Middle frontal gyrus (tissue), 1 donor: Measurements from ENCODE around the gene OR5K2.

Experiments
- DNase-seq: peaks from one replicate; pipeline ENCODE4 v3.0.0-alpha.2; 2015; ENCODE audit warnings: low spot score; ENCODE audit errors: extremely low spot score

The OR5K2 gene

DNA sequence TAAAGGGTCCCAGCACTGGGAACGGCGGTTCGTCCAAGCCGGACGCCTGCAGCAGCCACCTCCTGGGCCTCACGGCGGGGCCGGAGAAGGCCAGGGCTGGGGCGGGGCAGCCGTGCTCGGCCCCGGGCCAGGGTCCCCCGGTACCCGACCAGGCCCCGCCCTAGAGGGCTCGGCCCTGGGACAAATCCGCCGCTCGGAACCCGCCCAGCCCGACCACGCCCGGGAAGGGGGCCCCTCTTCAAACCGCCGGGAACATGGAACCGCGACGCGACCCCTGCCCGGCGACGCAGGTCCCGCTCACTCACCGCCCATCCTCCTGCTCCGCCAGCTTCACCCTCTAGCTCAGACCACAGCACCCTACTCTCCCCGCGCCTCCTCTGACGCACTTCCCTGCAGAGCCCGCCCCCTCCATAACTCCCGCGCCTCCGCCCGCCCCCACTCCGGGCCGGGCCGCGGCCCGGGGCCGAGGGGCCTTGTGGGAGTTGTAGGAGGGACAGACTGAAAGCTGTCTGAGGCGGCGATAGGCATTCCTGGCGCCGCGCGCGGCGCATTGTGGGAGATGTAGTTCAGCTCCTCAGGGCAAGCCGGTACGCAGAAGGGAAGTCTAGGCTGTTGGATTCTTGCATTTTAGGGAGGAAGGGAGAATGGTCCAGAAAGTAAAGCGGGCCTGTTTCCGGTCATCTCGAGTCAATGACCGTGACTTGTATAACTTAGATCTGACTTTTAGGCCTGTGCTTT is 25.2 kb downstream of the OR5K2 start, which contains the start of gene CLDND1:
Gene CLDND1 (minus strand): TSS at position 359 of the 738 bp plus-strand sequence. CDS start 1,478 bp downstream, outside the sequence.
- peak; percentile 96 for DNase-seq

DNA sequence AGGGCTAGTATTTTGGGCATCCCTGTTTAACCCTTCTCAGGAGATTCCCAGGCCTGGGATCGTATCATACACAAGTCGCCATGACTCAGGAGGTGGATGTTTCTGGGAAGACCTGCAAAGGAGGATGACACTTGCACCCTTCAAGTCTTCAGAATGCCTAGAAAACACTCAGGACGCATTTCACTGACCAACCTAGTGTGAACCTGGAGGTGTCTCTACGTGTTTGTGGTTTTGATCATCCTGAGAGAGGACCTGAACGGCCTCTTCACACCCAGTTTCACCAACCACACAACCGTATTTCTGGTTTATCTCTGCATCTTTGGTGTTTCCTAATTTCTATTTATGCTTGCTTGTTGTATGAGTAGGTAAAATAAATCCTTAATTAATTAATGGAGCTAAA is 28.0 kb downstream of the OR5K2 start:
- DNase-seq: no peak

DNA sequence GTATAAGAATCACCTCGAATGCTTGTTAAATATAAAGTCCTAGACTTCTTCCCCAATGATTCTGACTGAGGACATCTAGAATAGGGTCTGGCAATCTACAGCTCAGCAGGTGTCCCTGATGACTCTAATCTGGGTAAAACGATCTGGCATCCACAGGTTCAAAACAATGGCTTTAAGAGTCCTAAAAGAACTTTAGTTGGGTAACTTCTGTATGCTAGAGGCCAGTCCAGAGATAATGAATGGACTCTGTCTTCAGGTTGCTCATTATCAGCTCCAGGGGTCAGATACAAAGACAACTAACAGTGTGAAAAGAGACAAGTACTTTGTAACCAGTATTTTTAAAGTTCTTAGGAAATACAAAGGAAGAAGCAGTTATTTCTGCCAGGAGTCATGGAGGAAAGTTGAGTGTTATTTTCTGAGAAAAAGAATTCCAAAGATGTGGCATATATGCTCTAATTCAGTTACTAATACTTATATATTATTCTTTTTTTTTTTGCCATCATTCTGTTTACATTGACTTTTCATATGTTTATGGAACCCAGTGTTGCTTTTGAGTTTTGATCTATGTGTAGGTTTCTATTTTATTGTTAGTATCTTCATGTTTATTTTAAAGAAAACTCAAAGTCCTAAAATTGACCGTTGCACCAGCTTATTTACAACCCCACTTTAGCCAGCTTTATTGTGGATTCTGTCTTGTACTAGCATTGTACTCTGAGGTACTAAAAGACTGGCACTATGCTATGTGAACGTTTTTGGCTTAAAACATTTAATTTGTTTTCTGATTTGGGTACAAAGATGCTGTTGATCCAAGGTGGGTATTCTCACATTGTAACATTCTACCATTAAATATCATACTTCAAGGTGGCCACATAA is 31.2 kb downstream of the OR5K2 start:
- DNase-seq: no peak

DNA sequence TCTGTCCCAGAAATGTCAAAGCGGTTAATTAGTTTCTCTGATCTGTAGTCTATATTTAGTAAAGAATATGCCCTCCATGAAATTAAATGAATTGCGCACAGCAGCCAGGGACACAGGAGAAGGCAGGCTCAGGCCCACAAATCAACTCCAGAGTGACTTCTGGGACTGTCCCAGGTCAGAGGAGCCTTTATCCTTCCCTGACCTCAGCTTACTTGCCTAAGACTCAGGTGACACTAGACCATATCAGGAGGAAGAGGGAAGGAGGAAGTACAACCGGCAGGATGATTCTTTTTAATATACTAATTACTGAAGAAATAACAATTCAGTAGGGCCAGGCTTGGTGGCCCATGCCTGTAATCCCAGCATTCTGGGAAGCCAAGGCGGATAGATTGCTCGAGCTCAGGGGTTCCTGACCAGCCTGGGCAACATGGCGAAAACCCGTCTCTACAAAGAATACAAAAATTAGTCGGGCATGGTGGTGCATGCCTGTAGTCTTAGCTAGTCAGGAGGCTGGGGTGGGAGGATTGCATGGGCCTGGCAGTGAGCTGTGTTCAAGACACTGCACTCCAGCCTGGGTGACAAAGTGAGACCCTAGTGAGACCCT is 32.5 kb downstream of the OR5K2 start:
- DNase-seq: no peak

DNA sequence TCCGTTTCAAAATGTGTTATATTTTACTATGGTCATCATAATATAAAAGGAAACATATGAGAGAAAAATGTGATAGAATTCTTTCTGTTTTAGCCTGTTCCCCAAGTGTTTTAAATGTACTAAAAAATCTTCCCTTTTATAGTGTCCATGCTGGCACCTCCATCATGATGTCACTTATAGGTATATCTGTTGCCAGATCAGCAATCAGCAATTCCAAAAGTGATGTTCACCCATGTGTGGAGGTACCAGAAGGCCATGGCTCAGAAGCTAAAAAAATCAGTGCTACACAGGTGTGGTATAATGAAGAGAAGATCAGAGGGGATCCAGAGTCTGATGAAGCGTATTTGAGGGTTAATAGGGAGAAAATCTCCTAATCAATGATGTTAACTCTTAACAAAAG is 33.2 kb downstream of the OR5K2 start:
- DNase-seq: no peak

DNA sequence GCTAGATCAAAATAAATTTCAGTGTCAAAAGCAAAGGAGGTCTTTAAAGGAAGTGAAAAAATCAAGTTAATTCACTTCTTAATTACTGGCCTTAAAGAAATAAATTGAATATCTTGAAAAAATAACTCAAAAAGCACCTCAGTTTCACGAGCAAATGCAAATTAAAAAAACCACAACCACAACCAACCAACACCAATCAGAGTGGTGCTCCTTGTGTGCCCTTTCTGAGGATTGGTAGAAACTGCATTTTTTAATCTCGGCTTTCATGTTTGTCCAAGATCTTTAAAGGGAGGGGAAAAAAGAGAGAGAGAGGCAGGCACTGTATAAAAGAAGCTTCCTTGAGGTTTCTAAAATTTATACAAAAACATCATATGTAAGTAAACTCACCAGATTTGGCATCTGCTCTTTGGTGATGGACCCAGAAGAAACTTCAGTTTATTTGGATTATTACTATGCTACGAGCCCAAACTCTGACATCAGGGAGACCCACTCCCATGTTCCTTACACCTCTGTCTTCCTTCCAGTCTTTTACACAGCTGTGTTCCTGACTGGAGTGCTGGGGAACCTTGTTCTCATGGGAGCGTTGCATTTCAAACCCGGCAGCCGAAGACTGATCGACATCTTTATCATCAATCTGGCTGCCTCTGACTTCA is 34.3 kb downstream of the OR5K2 start, which contains the start of gene GPR15:
Gene GPR15 (plus strand): TSS at position 357 of the 653 bp plus-strand sequence. CDS start 56 bp downstream, at position 413.
- no peak for DNase-seq

DNA sequence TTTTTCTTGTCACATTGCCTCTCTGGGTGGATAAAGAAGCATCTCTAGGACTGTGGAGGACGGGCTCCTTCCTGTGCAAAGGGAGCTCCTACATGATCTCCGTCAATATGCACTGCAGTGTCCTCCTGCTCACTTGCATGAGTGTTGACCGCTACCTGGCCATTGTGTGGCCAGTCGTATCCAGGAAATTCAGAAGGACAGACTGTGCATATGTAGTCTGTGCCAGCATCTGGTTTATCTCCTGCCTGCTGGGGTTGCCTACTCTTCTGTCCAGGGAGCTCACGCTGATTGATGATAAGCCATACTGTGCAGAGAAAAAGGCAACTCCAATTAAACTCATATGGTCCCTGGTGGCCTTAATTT is 34.8 kb downstream of the OR5K2 start:
- DNase-seq: no peak

DNA sequence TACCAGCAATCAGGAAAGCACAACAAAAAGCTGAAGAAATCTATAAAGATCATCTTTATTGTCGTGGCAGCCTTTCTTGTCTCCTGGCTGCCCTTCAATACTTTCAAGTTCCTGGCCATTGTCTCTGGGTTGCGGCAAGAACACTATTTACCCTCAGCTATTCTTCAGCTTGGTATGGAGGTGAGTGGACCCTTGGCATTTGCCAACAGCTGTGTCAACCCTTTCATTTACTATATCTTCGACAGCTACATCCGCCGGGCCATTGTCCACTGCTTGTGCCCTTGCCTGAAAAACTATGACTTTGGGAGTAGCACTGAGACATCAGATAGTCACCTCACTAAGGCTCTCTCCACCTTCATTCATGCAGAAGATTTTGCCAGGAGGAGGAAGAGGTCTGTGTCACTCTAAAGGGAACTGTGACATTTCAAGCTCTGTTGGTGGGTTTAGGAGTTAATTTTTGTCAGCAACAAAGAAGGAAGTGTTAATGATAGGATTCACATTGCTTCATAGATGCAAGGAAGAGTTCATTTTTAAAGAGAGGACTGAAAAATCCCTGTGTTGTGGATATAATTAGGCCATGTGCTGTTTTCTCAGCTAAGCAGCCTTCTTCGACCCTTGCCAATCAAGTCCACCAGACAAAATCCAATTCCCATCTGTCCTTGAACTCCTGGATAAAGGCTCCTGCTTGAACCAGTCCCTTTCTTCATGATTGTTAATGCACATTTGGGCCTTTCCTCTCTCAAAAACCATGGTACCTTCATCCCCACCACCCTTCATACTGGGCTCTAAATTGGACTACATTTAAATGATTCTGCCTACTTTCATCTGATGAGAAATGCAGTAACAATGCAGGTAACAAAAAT is 35.5 kb downstream of the OR5K2 start:
- no peak for DNase-seq

DNA sequence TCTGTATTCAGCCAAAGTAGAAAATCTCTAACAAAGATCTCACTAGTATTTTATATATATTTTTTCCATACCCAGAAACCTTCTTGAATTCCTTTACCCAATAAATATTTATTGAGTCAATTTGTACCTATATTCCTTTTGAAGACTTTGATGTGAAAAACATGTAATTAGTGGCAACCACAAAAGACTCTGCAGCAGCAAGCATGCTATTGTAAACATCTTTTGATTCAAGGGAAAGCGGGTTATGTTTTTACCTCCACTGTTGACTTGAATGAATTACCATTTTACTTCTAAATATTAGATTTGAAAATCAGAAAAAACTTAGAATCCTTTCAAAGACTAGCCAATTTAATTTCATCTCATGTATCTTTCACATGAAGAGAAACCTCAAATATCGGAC is 36.7 kb downstream of the OR5K2 start:
- DNase-seq: no peak

DNA sequence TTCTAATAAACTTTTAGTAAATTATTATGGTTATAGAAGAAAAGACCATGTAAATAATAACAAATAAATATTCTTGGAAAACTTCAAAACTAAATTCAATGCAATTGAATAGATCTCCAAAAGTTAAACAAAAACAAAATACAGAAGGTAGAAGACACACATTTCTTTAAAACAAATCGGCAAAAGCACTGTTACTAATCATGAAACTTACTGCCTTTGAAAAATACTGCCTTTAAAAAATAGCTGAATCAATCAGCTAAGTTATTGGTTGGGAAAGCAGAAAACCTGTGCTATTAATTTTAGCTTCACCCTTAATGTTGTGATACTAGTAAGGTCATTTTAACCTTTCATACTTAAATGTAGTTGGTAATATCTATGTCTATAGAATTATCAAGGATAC is 37.3 kb downstream of the OR5K2 start:
- DNase-seq: no peak

DNA sequence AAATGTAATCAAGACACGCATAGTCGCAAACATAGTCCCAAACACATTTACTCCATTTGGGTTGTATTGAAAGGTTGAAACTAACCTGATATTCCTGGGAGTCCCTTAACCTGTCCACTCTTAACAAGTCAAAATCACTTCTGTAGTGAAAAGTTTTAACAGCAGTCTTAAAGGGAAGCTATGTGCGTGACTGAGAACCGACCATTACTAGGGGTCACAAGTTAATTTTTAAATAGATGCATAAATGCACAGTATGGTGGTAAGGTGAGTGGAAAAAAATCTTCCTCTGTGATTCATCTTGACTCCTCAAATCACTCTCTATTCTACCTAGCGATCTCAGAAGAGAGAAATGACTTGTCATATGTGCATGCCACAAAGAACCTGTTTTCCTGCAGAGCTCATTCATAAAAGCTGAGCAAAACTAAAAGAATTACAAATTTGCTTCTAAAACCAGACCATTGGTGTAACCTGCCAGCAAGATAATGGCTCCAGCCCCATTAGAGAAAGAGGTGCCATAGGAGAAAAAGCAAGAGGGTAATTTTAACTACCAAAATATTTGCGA is 39.1 kb downstream of the OR5K2 start:
- no peak for DNase-seq

DNA sequence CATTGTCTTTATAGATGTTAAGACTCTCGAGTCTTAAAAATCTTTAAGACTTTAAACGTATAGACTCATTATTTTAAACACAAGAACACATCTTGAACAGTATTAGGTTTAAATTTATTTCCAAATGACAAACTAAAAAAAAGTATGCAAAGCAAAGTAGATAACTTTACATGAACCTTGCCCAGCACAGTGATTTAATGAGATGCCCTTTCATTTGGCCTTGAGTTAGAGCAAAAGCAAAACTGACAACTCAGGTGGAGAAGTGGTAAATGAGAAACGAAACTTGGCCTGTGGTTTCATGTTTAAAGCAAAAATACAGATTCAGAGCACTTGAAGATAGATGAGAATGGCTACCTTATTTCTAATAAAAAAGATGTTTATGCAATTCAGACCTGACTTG is 42.9 kb downstream of the OR5K2 start:
- no peak for DNase-seq

DNA sequence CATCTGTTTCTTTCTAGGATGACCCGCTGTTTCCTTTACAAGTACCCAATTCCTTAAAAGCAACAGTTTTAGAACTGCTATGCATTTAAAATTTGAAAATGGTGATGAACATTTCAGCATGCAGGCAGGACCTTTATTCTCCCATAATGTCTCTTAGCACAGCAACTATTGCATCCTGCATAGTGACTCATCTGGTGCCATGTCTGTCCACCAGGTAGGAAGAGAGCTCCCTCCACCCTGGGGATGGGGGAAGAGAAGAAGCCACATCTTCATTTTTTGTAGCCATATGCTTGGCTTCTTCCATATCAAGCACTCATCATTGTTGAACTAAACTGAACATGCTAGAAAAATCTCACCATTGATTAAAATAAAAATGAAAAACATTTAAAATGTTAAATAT is 44.2 kb downstream of the OR5K2 start:
- DNase-seq: no peak

DNA sequence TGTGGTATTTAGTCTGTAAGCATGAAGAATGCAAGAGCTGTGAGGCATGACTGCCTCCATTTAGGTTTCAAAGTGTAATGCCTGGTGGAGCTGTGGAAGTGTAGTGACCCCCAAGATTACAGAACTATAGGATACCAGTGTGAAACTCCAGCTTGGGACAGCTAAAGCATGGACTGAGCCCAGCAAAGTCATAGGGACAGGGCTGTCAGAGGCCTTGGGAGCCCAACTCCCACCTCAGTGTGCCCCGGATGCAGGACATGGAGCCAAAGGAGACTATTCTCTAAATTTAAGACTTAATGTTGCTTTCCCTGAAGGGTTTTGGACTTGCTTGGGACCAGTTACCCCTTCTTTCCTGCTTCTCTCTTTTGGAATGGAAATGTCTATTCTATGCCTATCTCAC is 45.1 kb downstream of the OR5K2 start:
- DNase-seq: no peak

DNA sequence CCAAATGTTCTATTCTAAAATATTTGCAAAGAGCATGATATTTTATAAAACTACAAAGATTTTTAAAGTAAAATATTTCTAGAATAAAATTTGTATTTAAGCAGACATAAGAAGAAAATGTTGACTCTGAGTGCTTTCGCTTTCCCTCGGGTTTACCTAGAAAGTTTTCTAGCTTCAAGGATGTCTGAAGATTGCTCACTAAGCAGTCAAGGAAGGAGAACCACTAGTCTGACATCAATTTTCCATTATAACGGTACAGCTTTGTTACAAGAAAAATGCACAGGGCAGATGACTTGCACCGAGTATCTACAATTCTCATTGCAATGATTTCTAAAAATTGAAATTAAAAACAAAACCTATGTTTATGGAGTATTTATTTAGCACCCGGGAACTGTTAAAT is 48.5 kb downstream of the OR5K2 start:
- no peak for DNase-seq
